ENCODE results near the gene ARMH1.
A peak's percentile ranks its signal among the peaks of the same experiment; 100 is the strongest.
"Not testable (repeated sequence)": the region's sequence is repeated elsewhere in the genome, so short reads cannot be mapped to it uniquely, and the experiment has no call there.

Gene ARMH1

GRCh38 chr1:44695671-44696070 lies 21.2 kb downstream of the ARMH1 start:
- DNase-seq (ENCODE audit: low read depth in 2 of 2): no peak

- DNase-seq (ENCODE audit: low read depth in 2 of 2): no peak
Measured at GRCh38 chr1:44696101-44696500, 21.6 kb downstream of the ARMH1 start.

DNA sequence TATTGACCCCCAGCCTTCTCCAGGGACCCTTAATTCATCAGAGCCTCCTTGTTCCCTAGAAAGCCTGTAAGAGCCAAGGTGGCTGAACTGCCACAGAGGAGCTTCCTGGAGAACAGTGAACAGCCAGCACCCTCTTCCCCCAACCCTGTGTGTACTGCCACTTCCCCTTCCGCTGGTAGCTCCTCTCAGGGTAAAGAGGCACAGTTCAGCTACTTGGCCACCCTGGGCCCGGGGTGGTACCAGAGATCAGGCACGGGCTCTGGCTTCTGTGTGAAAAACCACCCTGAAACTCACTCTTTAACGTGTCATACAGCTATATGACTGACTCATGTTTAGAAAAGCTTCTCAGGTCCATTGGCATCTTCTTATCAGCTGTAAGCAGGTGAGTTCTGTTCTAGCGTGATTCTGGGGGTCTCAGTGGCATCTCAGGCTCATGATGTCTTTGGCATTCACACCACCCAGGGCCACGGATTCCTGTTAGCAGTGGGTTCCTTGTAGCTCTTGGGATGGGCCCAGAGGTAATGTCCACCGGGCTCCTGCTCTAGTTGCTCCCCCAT lies 22.4 kb downstream of the ARMH1 start:
- DNase-seq (ENCODE audit: low read depth in 2 of 2): no peak

DNA sequence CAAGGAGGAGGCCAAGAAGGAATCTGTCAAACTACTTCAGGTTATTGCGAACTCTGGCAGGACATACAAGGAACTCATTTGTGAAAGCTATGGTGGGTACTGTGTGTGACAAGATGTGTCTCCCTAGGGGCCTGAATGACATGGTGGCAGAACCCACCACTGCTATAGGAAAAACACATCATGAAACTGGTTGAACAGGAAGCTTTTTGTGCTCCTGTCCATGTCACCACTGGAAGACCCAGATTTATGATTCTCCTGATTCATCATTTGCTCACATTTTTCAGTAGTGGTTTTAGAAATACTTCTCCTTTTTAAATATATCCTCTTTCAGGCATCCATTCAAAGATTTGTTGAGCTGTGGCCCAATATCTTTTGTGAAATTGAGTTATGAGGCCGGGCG lies 23.6 kb downstream of the ARMH1 start:
- no peak for DNase-seq (ENCODE audit: low read depth in 2 of 2)

DNA sequence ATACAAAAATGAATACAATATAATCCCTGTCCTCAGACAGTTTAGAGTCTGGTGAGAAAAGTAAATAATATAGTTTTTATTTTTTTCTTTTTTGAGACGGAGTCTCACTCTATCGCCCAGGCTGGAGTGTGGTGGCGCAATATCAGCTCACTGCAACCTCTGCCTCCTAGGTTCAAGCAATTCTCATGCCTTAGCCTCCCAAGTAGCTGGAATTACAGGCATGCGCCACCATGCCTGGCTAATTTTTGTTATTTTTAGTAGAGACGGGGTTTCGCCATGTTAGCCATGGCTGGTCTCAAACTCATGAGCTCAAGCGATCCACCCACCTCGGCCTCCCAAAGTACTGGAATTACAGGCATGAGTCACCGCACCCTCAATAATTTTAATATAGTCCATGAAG lies 24.9 kb downstream of the ARMH1 start:
- not testable (repeated sequence) for DNase-seq (ENCODE audit: low read depth in 2 of 2)

DNA sequence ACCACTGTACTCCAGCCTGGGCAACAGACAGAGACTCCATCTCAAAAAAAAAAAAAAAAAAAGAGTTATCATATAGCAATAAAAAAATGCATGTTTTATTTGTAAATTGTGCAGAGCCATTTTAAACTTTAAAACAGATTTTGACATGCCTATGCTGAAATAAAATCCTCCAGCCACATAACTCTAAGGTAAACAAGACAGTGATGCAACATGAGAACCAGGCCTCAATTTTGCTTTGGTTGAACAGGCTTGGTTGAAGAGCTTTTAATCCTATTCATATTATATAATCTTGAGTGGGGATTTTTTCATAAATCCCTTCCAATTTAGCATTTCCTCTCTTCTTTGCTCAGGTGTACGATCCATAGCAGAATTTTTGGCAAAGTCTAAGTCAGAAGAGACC lies 26.1 kb downstream of the ARMH1 start:
- DNase-seq (ENCODE audit: low read depth in 2 of 2): no peak

- DNase-seq (ENCODE audit: low read depth in 2 of 2): no peak
Measured at GRCh38 chr1:44701141-44701573, 26.6 kb downstream of the ARMH1 start.

GRCh38 chr1:44705470-44705869 lies 31.0 kb downstream of the ARMH1 start:
- no peak for DNase-seq (ENCODE audit: low read depth in 2 of 2)

DNA sequence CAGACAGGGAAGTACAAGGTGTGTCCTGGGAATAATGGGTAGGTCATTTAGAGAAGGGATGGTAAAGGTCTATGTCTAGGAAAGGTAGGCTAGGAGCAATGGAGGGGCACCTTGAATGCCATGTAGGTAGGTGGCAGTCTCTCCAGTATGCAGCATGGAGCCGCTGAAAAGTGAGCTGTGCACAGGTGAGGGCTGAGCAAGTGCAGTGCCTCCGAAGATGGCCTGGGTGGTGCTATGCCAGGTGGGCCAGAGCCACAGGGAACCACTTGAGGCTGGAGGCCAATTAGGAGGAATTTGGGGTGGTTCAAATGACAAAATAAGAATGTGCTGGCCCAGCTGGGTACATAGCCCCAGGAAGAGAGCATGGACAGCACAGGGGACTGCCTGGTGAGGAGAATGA lies 31.4 kb downstream of the ARMH1 start:
- DNase-seq (ENCODE audit: low read depth in 2 of 2): no peak

- DNase-seq (ENCODE audit: low read depth in 2 of 2): no peak
Measured at GRCh38 chr1:44707112-44707881, 32.8 kb downstream of the ARMH1 start.

DNA sequence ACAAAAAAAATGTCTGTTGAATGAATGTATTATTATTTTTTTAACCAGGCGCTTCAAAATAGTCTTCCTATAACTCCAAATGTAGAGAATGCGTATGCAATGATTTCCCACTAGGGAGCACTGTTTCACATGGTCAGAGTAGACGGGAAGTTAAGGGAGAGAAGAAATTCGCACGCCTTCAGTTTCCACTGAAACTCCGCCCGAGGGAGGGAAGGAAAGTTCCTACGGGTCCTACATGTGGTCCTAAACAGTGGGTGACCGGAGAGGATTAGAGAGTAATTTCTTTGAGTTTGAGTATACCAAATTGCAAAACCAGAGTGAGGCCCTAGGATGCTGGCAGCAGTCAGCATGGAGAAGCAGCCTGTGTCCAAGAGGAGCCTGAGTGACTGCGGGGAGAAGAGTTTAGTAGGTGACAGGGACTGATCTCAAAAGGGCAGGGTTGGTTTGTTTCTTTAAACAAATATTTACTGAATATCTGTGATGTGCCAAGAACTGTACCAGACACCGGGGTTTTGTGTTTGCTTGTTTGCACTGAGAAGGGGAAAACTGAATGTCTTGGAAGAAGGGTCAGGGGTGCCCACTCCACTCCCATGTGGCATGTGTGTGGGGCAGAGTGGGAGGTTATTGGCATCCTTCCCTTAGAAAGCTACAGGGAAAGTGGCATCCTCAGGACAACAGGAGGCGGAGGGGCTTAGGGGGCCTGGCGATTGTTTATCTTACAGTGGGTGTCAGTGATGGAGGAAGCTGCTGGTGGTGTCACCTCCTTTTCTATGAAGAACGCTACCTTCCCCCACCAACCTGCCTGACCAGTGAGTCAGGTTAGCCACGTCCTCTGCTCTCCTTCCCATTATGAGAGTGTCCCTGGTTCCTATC lies 33.7 kb downstream of the ARMH1 start:
- DNase-seq (ENCODE audit: low read depth in 2 of 2): no peak

DNA sequence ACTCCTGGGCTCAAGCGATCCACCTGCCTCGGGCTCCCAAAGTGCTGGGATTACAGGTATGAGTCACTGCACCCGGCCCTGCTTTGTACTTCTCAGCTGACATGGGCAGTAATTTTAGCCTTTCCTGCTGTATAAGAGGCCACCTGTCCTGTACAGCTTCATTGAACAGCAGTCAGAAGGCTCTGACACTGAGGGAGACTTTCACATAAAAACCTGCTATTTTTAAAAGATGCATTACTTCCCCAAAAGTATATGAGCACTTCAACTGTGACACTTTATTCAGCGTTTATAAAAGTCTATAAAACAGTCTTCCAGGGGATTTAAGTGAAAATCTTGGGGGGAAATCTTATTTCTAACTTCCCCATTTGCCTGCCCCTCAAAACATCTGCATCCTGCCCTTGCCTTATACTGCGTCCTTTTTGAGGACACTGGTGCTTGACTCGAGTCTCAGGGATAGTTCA lies 38.8 kb downstream of the ARMH1 start:
- no peak for DNase-seq (ENCODE audit: low read depth in 2 of 2)

DNA sequence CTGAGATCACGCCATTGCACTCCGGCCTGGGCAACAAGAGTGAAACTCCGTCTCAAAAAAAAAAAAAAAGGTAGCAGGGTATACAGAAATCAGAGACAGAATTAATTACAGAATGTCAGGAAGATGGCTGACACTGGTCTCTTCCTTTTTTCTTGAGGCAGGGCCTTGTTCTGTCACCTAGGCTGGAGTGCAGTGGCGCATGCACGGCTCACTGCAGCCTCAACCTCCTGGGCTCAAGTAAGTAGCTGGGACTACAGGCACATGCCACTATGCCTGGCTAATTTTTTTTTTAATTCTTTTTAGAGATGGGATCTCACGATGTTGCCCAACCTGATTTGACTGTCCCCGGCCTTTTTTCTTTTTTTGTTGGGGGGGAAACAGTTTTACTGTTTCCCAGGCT lies 40.0 kb downstream of the ARMH1 start:
- DNase-seq (ENCODE audit: low read depth in 2 of 2): no peak

DNA sequence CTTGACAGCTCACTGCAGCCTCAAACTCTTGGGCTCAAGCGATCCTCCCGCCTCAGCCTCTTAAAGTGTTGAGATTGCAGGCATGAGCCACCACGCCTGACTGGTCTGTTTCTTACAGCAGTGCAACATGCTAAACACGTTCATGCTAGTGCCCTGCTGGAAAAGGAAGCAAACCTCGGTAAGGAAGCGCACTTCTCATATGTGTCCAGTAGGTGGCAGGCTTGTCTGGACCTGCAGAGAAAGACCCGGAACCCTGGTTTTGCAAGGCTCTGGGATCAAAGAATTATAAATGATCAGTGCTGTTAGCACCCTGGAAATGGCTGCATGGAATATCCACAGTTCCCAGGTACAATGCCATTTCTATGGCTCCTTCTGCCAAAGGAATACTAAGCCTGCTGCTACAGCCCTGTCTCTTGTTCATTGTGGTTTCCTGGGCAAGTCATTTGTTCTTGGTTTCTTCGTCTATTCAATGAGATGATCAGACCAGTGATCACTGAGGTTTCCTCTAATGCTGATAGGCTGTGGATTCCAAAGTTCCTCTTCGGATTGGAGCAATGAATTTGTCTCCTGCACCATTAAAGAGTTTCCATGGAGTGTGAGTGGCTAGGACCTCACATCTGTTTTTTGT lies 40.5 kb downstream of the ARMH1 start:
- peak in 1 of 2 donors; percentile 40 for DNase-seq (ENCODE audit: low read depth in 2 of 2)

DNA sequence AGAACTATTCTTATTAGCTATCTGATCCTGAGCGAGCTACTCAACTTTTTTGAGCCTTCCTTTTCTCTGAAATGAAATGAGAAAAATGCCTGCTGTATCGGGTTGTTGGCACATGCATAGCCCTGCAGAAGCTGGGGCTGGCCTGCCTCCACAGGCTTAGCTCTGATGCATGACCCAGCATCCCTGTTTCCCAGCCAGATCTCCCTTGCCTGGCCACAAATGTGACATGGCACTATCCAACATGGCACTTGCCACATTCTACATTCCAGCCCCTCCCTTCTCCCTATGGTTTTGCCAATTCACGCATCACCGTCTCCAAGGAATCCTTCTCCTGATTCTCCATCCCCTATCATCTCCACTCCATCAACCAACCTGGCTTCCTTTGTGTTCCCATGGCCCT lies 42.6 kb downstream of the ARMH1 start:
- DNase-seq (ENCODE audit: low read depth in 2 of 2): no peak

GRCh38 chr1:44717653-44718052 lies 43.1 kb downstream of the ARMH1 start:
- DNase-seq (ENCODE audit: low read depth in 2 of 2): no peak

- DNase-seq (ENCODE audit: low read depth in 2 of 2): no peak
Measured at GRCh38 chr1:44718091-44718490, 43.6 kb downstream of the ARMH1 start.

- DNase-seq (ENCODE audit: low read depth in 2 of 2): no peak
Measured at GRCh38 chr1:44719318-44719717, 44.8 kb downstream of the ARMH1 start.

GRCh38 chr1:44720281-44720680 lies 45.8 kb downstream of the ARMH1 start:
- no peak for DNase-seq (ENCODE audit: low read depth in 2 of 2)

DNA sequence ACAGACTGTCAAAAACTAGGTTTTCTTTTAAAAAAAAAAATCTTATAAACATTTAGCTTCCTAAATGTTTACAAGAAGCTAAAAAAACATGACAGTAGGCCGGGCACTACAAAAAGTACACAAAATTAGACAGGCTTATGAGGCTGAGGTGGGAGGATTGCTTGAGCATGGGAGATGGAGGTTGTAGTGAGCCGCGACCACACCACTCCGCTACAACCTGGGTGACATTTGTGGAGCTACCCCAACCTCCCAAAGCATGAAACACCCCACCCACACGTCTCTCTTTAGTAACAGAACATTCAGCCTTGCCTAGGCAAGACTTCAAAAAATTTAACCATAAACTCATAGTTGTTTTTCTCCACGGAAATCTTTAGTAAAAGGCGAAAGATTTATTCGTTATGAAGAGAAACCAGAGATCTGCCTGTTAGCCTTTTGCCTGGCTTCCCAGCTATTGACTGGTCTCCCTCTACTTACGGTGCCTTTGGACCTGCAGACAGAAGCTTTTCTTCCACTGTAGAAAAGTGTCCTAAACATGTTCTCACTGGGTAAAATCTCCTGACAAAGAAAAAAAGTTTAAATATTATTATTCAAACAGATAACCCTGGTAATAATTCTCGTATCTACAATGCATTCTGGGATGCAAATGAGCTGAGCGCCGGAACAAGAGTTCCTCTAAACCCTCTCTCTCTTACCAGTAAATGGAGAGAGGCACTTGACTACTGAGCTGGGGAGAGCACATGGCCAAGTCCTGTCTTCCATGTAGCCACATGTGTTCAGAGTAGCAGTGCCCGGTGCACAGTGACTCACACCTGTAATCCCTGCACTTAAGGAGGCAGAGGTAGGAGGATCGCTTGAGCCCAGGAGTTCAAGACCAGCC lies 47.2 kb downstream of the ARMH1 start:
- peak in 1 of 2 donors; percentile 60 for DNase-seq (ENCODE audit: low read depth in 2 of 2)

DNA sequence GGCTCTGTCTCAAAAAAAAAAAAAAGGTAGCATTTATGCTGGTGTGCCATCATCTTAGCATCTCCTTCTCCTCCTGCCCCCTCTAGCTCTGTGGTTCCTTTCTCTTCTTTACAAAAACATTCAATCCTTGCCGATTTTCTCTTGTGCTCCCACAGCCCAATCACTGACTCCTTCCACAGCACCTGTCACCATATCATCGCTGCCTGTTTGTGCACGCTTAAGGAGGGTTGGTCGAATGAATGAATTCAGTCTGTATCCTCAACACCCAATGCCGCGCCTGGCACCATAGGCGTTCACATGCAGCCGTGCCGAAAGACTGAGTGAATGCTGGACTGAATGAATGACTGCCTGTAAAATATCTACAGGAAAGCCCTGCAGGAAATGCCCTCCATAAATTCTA lies 48.5 kb downstream of the ARMH1 start:
- DNase-seq (ENCODE audit: low read depth in 2 of 2): no peak
